ENCODE results near the gene FGF14.

FGF14 gene

DNA sequence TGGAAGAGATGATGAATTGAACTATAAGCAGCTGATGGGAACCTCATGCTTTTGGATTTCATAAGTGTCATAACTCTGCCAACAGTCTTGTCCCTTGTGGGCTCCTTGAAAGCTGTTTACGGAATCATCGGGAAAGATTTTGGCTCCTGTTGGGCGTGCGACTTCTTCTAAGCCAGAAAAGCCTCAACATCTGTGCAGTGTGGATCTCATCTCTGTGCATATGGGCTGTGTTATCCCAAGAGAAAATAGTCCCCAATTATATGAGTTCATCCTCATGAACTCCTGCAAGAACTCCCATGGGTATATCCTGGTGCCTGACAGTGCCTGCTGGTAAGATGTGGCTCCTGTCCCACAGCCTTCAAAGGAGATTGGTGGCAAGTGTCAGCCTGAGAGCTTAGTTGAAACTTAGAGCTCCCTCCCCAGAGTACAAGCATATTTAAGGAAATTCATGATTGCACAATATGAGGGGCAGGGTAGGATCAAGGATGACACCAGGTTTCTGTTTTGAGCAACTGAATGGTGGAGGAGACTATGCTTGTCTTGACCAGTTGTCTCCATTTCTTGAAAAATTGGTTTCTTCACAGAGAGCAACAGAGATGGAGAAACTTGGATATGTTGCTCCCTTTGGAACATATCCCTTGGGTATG lies 705.9 kb downstream of the FGF14 start:
- DNase-seq (ENCODE audit: low read depth in 1 of 2, low spot score in 1 of 2) = no peak

GRCh38 chr13:101691341-101691860 lies 710.4 kb downstream of the FGF14 start:
- DNase-seq (ENCODE audit: low read depth in 1 of 2, low spot score in 1 of 2) = no peak

- no peak for DNase-seq (ENCODE audit: low read depth in 1 of 2, low spot score in 1 of 2)
These were observed 711.0 kb downstream of the FGF14 start for GRCh38 chr13:101690871-101691270.

DNA sequence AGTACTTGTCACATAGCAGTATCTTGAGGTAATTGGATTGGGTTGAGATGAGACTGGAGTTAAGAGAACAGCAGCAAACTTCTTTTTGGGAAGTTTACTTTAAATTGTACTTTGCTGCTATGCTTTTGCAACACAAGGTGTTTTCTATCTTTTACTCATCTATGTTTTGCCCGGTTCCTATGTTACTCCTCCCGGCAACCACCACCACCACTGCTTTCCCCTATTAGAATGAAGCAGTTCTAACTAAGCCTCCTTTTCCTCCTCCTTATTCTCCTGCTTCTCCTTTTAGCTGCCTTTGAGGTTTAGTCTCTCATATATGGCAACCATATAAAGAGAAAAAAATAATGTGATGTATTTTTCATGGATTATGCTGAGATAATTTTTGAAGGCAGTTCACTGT lies 715.8 kb downstream of the FGF14 start:
- DNase-seq (ENCODE audit: low read depth in 1 of 2, low spot score in 1 of 2) = no peak

DNA sequence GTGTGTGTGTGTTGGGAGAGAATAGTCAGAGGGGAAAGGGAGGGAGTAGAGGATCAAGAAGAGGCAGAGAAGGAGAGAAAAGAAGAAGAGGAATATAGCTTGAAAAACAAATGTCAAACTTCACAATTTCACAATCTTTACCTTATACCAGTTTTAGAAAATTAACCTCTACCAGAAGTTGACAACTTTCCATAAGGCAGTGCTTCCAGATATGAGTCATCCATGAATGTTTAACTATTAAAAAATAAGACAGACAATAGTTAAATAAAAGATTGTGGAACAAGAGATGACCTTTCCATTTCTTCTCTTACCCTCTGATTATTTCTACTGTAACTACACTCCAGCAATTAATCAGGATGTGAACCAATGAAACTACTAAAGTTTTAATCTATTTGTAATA lies 720.0 kb downstream of the FGF14 start:
- DNase-seq (ENCODE audit: low read depth in 1 of 2, low spot score in 1 of 2) = no peak

DNA sequence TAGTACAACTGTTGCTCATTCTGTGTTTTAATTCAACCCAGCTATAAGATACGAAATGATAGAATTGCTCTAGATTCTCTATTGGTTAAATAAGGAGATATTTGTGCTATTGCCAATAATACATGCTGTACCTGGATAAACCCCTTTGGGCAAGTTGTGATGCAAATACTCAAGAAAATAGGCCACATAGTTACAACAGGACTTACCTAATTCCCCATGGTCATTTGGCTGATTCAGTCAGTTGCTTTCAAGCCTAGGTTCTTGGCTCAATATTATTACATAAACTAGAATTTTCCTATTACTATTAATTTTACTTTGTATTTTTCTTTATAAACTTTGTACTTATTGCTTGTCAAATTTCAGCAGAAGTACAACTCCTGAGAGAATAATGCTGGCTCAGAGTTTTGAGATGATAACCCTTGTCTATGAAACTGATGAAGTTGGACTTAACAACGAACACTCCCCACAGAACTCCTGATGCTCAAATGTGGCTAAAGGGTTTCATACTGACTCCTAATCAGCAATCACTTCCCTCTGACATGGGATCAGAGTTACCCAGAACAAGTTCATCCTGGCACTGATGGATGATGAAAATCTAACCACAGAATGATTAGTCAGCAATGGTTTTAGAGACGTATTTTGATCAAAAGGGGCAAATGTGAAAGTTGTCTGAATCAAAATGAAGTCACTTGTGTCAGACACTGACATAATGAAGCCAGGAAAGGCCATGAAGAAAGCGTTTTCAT lies 728.3 kb downstream of the FGF14 start:
- DNase-seq (ENCODE audit: low read depth in 1 of 2, low spot score in 1 of 2) = no peak

GRCh38 chr13:101661839-101662238 lies 740.0 kb downstream of the FGF14 start:
- no peak for DNase-seq (ENCODE audit: low read depth in 1 of 2, low spot score in 1 of 2)

Data from stimulated activated CD4-positive, alpha-beta T cell treated with anti-CD3 and anti-CD28 coated beads, Interleukin-15, amount 100 ng/mL, for 1 hour (primary cell).